Vagina (tissue), 2 donors: ENCODE data around the gene RPTOR. TPM values are rescaled to one million over a fixed set of nuclear protein-coding genes. Genes with fewer than 3 reads are reported as not detected.

ENCODE experiments used
- DNase-seq, 2 donors: peaks; one replicate each; pipeline ENCODE4 v3.0.0-alpha.2; 2017; ENCODE audit errors: extremely low spot score in 2 of 2
- H3K27ac ChIP-seq: fragments of 200-600 bp; sonication (generic); one replicate; pipeline ENCODE4 v1.5.1; 2019
- H3K27me3 ChIP-seq: fragments of 200-600 bp; sonication (generic); one replicate; pipeline ENCODE4 v1.5.1; 2019
- H3K36me3 ChIP-seq, 2 donors: fragments of 200-600 bp; sonication (generic); one replicate each; pipeline ENCODE4 v1.5.1; 2017 to 2019
- H3K4me1 ChIP-seq: fragments of 200-600 bp; sonication (generic); one replicate; pipeline ENCODE4 v1.5.1; 2019
- H3K4me3 ChIP-seq, 2 donors: fragments of 200-600 bp; sonication (generic); 1 replicate in 1 of 2; 2 replicates in 1 of 2; pipeline ENCODE4 v1.5.1; 2016 to 2019
- H3K9me3 ChIP-seq: fragments of 200-600 bp; sonication (generic); one replicate; pipeline ENCODE4 v1.5.1; 2019
- CTCF ChIP-seq, 3 experiments: fragments of 450-650 bp in 2 of 3; fragments of 200-600 bp in 1 of 3; sonication (generic) in 1 of 3; IDR thresholded peaks; one replicate each; pipeline ENCODE4 v1.5.1; 2017 to 2019; ENCODE audit warnings: antibody characterized with exemption in 3 of 3, mild to moderate bottlenecking in 2 of 3, moderate library complexity in 2 of 3
- POLR2A ChIP-seq, 2 donors: fragments of 450-650 bp; IDR thresholded peaks; one replicate each; pipeline ENCODE4 v1.6.1; 2017; ENCODE audit warnings: antibody characterized with exemption in 2 of 2, mild to moderate bottlenecking in 2 of 2, moderate library complexity in 2 of 2
- POLR2AphosphoS5 ChIP-seq, 2 donors: sonication (generic); formaldehyde crosslinking; IDR thresholded peaks; one replicate each; pipeline ENCODE4 v1.9.0; 2017; ENCODE audit warnings: antibody characterized with exemption in 2 of 2, mild to moderate bottlenecking in 2 of 2, low read depth in 1 of 2; ENCODE audit not compliant: insufficient read depth in 1 of 2
- intact Hi-C: fragments of 100-400 bp; cut with DNase I; formaldehyde crosslinking; loops from one replicate; pipeline ENCODE4 v1.15.1; 2023
- total RNA-seq: library from RNA; depleted of rRNA; stranded (reverse); fragments of >200 nt; gene quantifications from one replicate; pipeline ENCODE4 v1.2.3, GENCODE V29; 2016

Gene RPTOR
- total RNA-seq, 1 donor from 2014 or later = 38.3 TPM

GRCh38 chr17:80834893-80835275, 290.2 kb downstream of the RPTOR start:
- DNase-seq = no peak
- Histone ChIP-seq H3K4me3 (no peak overlapping the region), H3K36me3 (no peaks in the 10 kb centered on the region), H3K9me3 (no peaks in the 10 kb centered on the region), H3K27me3 (no peaks in the 10 kb centered on the region), H3K27ac (peak overlapping the region; percentile 92), H3K4me1 (peaks cover 15% of the 10 kb centered on the region)
- TF ChIP-seq POLR2A (IDR thresholded peaks at IDR 0.05) = no peak
- TF ChIP-seq POLR2AphosphoS5 (IDR thresholded peaks at IDR 0.05; ENCODE audit: insufficient read depth in 1 of 2, low read depth in 1 of 2) = no peak
- no peak for TF ChIP-seq CTCF (IDR thresholded peaks at IDR 0.05)
- intact Hi-C loops = no loop called here

- no peak overlapping the region for H3K4me3 ChIP-seq
- H3K36me3 ChIP-seq = no peaks in the 10 kb centered on the region
- H3K4me1 ChIP-seq = peaks cover 15% of the 10 kb centered on the region
- intact Hi-C loops = no loop called here
- DNase-seq = no peak
- H3K27ac ChIP-seq = no peak overlapping the region
- TF ChIP-seq POLR2AphosphoS5 (IDR thresholded peaks at IDR 0.05; ENCODE audit: insufficient read depth in 1 of 2, low read depth in 1 of 2) (no peak), POLR2A (IDR thresholded peaks at IDR 0.05) (no peak), CTCF (IDR thresholded peaks at IDR 0.05) (no peak)
- no peaks in the 10 kb centered on the region for H3K27me3 ChIP-seq
- H3K9me3 ChIP-seq = no peaks in the 10 kb centered on the region
Measured at GRCh38 chr17:80835816-80836657, 291.4 kb downstream of the RPTOR start.

DNA sequence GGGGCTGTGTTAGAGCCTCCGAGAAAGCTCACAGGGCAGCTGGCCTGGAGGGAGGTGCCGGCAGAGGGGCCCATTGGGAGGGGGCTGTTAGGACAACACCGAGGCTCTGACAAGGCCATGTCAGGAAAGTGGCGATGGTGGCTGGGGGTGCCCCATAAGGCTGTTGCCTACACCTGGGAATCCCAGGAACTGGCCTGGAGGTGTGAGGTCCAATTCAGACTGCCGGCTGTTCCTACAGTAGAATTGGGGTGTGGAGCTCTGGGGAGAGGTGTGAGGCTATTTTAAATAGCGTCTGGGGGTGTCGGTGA, 292.0 kb downstream of the RPTOR start:
- Histone ChIP-seq H3K27ac (no peak overlapping the region), H3K27me3 (no peaks in the 10 kb centered on the region), H3K36me3 (no peaks in the 10 kb centered on the region), H3K4me3 (no peak overlapping the region), H3K4me1 (peaks cover 15% of the 10 kb centered on the region), H3K9me3 (no peaks in the 10 kb centered on the region)
- TF ChIP-seq POLR2A (IDR thresholded peaks at IDR 0.05) (no peak), POLR2AphosphoS5 (IDR thresholded peaks at IDR 0.05; ENCODE audit: insufficient read depth in 1 of 2, low read depth in 1 of 2) (no peak), CTCF (IDR thresholded peaks at IDR 0.05) (no peak)
- DNase-seq = no peak
- intact Hi-C loops = no loop called here

GRCh38 chr17:80836971-80837481, 292.4 kb downstream of the RPTOR start:
- no peaks in the 10 kb centered on the region for H3K27me3 ChIP-seq
- H3K4me1 ChIP-seq = peaks cover 15% of the 10 kb centered on the region
- no peaks in the 10 kb centered on the region for H3K9me3 ChIP-seq
- DNase-seq = no peak
- H3K27ac ChIP-seq = no peak overlapping the region
- H3K36me3 ChIP-seq = no peaks in the 10 kb centered on the region
- intact Hi-C loops = no loop called here
- no peak for TF ChIP-seq POLR2A (IDR thresholded peaks at IDR 0.05)
- TF ChIP-seq CTCF (IDR thresholded peaks at IDR 0.05) = no peak
- no peak for TF ChIP-seq POLR2AphosphoS5 (IDR thresholded peaks at IDR 0.05; ENCODE audit: insufficient read depth in 1 of 2, low read depth in 1 of 2)
- no peak overlapping the region for H3K4me3 ChIP-seq

DNA sequence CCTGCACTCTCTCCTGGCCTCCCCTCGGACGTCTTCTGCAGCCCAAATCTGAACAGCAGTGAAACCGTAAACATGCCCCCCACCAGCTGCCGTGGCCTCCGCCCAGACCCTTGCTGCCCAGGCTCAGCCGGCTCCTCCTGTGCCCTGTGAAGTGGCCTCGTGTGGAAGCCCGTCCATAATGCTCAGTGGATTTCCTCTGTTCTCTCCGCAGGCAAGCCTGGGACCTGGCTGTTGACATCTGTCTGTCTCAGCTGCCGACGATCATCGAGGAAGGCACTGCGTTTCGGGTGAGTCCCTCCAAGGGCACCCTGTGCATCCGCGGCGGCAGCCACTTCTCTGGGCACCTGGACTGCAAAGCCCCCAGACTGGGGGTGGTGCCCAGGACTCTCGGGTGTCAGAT, 293.1 kb downstream of the RPTOR start:
- intact Hi-C loops = no loop called here
- TF ChIP-seq CTCF (IDR thresholded peaks at IDR 0.05) (no peak), POLR2AphosphoS5 (IDR thresholded peaks at IDR 0.05; ENCODE audit: insufficient read depth in 1 of 2, low read depth in 1 of 2) (no peak), POLR2A (IDR thresholded peaks at IDR 0.05) (no peak)
- no peak for DNase-seq
- H3K36me3 ChIP-seq = no peaks in the 10 kb centered on the region
- H3K4me1 ChIP-seq = peaks cover 8% of the 10 kb centered on the region
- no peak overlapping the region for H3K27ac ChIP-seq
- no peaks in the 10 kb centered on the region for H3K9me3 ChIP-seq
- no peaks in the 10 kb centered on the region for H3K27me3 ChIP-seq
- H3K4me3 ChIP-seq = no peak overlapping the region
